IPS DF 6.9 (cell line): Measurements from ENCODE around the gene SCART1.
"Not testable (repeated sequence)": the region's sequence is repeated elsewhere in the genome, so short reads cannot be mapped to it uniquely, and the experiment has no call there.

Experiments
- DNase-seq: peaks from one replicate; pipeline ENCODE4 v3.0.0-alpha.2; 2013; ENCODE audit warnings: low read depth, low spot score
- H3K27ac ChIP-seq: one replicate; pipeline ENCODE4 v1.5.1; 2013; ENCODE audit warnings: low read length, control low read depth
- H3K27me3 ChIP-seq: 2 replicates; pipeline ENCODE4 v1.6.1; 2013; ENCODE audit warnings: mild to moderate bottlenecking, low read length; ENCODE audit not compliant: control insufficient read depth, insufficient read depth
- H3K36me3 ChIP-seq: 2 replicates; pipeline ENCODE4 v1.6.1; 2013; ENCODE audit warnings: low read length; ENCODE audit not compliant: control insufficient read depth, insufficient read depth
- H3K4me1 ChIP-seq: 2 replicates; pipeline ENCODE4 v1.6.1; 2013; ENCODE audit warnings: low read length; ENCODE audit not compliant: control insufficient read depth, insufficient read depth
- H3K4me3 ChIP-seq: 2 replicates; pipeline ENCODE4 v1.5.1; 2013; ENCODE audit warnings: mild to moderate bottlenecking, low read length
- H3K9me3 ChIP-seq: 2 replicates; pipeline ENCODE4 v1.6.1; 2013; ENCODE audit warnings: low read length, inconsistent platforms; ENCODE audit not compliant: control insufficient read depth, insufficient read depth
- WGBS: extraction: QIAGEN DNeasy Blood & Tissue Kit; methylation state at CpG from one replicate; pipeline ENCODE4 v1.1.7; 2013; ENCODE audit warnings: mixed read lengths, missing lambda C conversion rate; ENCODE audit not compliant: insufficient read length, insufficient coverage; 5-methylcytosine and 5-hydroxymethylcytosine counted together

SCART1 gene

GRCh38 chr10:133420028-133420427 lies 33.7 kb upstream of the SCART1 start:
- no peaks in the 10 kb centered on the region for H3K27me3 ChIP-seq
- no peak for DNase-seq
- H3K4me3 ChIP-seq, result no peak overlapping the region
- no CpG with 5 or more reads among the region's 17 CpGs for WGBS
- peaks cover 2% of the 10 kb centered on the region; the same call in 1 of the 2 replicates for H3K4me1 ChIP-seq
- no peak overlapping the region for H3K27ac ChIP-seq
- no peaks in the 10 kb centered on the region for H3K9me3 ChIP-seq
- H3K36me3 ChIP-seq, result peaks cover 10% of the 10 kb centered on the region; the same call in 1 of the 2 replicates

DNA sequence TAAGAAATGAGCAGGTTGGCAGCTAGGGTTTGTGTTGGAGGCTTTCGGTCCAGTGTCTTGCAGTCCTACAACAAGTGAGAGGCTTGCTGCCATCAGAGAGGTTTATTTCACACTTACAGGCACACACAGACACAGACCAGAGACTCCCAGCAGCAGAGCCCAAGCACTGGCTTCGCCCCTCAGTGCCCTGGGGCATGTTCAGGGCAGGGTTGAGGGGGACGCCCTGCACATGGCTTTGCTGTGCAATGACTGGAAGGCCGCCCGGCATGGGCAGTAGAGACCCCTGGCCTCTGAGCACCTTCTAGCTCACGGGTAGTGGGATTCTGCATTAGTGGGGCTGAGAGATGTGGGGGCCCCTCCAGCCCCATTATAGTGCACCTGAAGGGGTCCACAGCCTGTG lies 33.2 kb upstream of the SCART1 start:
- Histone ChIP-seq H3K36me3 (peaks cover 10% of the 10 kb centered on the region; the same call in 1 of the 2 replicates), H3K4me3 (no peak overlapping the region)
- no CpG with 5 or more reads among the region's 6 CpGs for WGBS

GRCh38 chr10:133421336-133422222 lies 32.2 kb upstream of the SCART1 start:
- H3K4me1 ChIP-seq, result peaks cover 2% of the 10 kb centered on the region; the same call in 1 of the 2 replicates
- no peak overlapping the region for H3K27ac ChIP-seq
- DNase-seq, result no peak
- H3K36me3 ChIP-seq, result peaks cover 6% of the 10 kb centered on the region; the same call in 1 of the 2 replicates
- no peaks in the 10 kb centered on the region for H3K9me3 ChIP-seq
- H3K27me3 ChIP-seq, result no peaks in the 10 kb centered on the region
- WGBS, result no CpG with 5 or more reads among the region's 17 CpGs
- 0 out of 2 replicates have a peak overlapping the region, but pooled peaks have one; percentile 13 for H3K4me3 ChIP-seq

More for the DNA sequence above, 33.2 kb upstream of the SCART1 start:
- no peak for DNase-seq
- Histone ChIP-seq H3K9me3 (no peaks in the 10 kb centered on the region), H3K27ac (no peak overlapping the region), H3K27me3 (no peaks in the 10 kb centered on the region), H3K4me1 (peaks cover 2% of the 10 kb centered on the region; the same call in 1 of the 2 replicates)

GRCh38 chr10:133422223-133422806 lies 31.4 kb upstream of the SCART1 start:
- Histone ChIP-seq H3K27ac (no peak overlapping the region), H3K27me3 (no peaks in the 10 kb centered on the region), H3K4me3 (no peak overlapping the region), H3K9me3 (no peaks in the 10 kb centered on the region), H3K4me1 (peaks cover 2% of the 10 kb centered on the region; the same call in 1 of the 2 replicates), H3K36me3 (peaks cover 6% of the 10 kb centered on the region; the same call in 1 of the 2 replicates)
- no peak for DNase-seq
- no CpG with 5 or more reads among the region's 16 CpGs for WGBS

- H3K36me3 ChIP-seq, result peaks cover 6% of the 10 kb centered on the region; the same call in 1 of the 2 replicates
- WGBS, result no CpG with 5 or more reads among the region's 88 CpGs
- no peak overlapping the region for H3K4me3 ChIP-seq
- H3K4me1 ChIP-seq, result peaks cover 2% of the 10 kb centered on the region; the same call in 1 of the 2 replicates
- no peak for DNase-seq
- no peaks in the 10 kb centered on the region for H3K9me3 ChIP-seq
- H3K27me3 ChIP-seq, result no peaks in the 10 kb centered on the region
- no peak overlapping the region for H3K27ac ChIP-seq
Measured at GRCh38 chr10:133422807-133423771, 30.7 kb upstream of the SCART1 start.

GRCh38 chr10:133424102-133424501 lies 29.6 kb upstream of the SCART1 start:
- not testable (repeated sequence) for H3K4me1 ChIP-seq, H3K27ac ChIP-seq, H3K36me3 ChIP-seq, H3K9me3 ChIP-seq, H3K4me3 ChIP-seq, H3K27me3 ChIP-seq, DNase-seq
- no CpG with 5 or more reads among the region's 46 CpGs for WGBS

- H3K9me3 ChIP-seq, H3K36me3 ChIP-seq, H3K27me3 ChIP-seq, H3K27ac ChIP-seq, H3K4me1 ChIP-seq, H3K4me3 ChIP-seq, DNase-seq: not testable (repeated sequence)
- WGBS, result no CpG with 5 or more reads among the region's 37 CpGs
Measured at GRCh38 chr10:133424601-133425000, 29.1 kb upstream of the SCART1 start, which contains the start of gene SPRN. Gene SPRN, minus strand, starts transcription at chr10:133424625. Its CDS starts 944 bp downstream, at chr10:133423681.

DNA sequence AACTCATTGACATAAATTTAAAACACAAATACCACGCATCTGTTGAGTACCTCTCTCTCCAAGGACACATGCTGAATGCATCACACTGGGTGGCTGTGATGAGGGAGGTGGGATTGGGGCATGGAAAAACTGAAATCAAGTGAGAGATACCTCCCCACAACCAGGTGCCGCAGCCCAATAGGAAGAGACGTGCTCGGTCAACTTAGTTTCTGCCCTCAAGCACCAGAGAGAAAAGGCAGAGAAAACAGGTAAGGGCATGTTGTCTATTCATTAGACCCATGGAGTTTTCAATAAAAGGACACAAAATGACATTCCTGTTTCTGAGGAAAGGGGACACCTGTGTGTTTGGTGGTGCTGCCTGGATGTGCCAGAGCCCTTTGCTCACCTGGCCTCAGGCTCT lies 24.2 kb upstream of the SCART1 start:
- no CpG with 5 or more reads among the region's 4 CpGs for WGBS

DNA sequence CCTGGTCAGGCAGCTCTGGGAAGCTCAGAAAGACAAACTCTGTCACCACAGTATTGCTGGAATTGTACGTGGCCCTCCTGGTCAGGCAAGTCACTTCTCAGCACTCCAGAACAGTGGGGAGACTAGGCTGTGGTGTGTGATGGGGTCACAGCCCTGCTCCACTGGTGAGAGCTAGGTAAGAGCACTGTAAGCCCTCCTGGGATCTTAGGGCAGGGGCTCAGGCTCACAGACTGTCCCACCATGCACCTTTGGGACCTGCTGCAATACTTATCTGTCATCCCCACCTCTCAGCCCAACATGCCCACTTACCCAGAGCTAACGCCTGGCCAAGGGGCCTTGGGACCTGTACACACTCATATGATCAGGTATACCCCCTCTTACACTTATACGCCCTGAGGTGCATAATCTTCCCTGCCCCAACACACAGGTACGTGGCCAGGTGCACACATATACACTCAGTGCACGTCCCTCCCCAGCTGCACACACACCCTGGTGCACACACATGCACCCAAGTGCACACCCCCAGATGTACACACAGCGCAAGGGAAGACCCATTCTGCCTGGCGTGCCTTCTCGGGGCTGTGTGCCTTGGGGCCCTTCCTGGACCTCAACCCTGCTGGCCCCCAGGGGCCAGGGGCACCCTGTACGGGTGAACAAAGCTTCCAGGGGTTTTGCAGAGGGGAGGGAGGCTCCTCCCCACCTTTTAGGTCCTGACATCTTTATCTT lies 21.7 kb upstream of the SCART1 start:
- not testable (repeated sequence) for H3K36me3 ChIP-seq, H3K27me3 ChIP-seq, H3K27ac ChIP-seq, DNase-seq, H3K4me1 ChIP-seq, H3K9me3 ChIP-seq, H3K4me3 ChIP-seq
- WGBS, result no CpG with 5 or more reads among the region's 9 CpGs

More for the DNA sequence above, 24.2 kb upstream of the SCART1 start:
- not testable (repeated sequence) for H3K4me3 ChIP-seq, H3K4me1 ChIP-seq, DNase-seq, H3K9me3 ChIP-seq, H3K27me3 ChIP-seq, H3K36me3 ChIP-seq, H3K27ac ChIP-seq
